Activated CD4-positive, alpha-beta T cell treated with anti-CD3 and anti-CD28 coated beads, Interleukin-2, amount 10 ng/mL, durations not matched to agents 7 days and 5 days (primary cell): ENCODE measurements around the gene TSSK6. TPM values are rescaled to one million over a fixed set of nuclear protein-coding genes. Genes with fewer than 3 reads are reported as not detected.
"Not testable (repeated sequence)": the region's sequence is repeated elsewhere in the genome, so short reads cannot be mapped to it uniquely, and the experiment has no call there.

Source experiments
- CTCF ChIA-PET: fragments of 350-600 bp; sonication (Branson Sonifier 250); formaldehyde crosslinking; loops from one replicate; lab custom pipeline; 2021; ENCODE audit warnings: antibody characterized with exemption; lab: Charles Lee
- POLR2A ChIA-PET: fragments of 350-600 bp; sonication (Branson Sonifier 250); formaldehyde crosslinking; loops from one replicate; lab custom pipeline; 2021; ENCODE audit warnings: antibody characterized with exemption; lab: Charles Lee
- DNase-seq: peaks from one replicate; pipeline ENCODE4 v3.0.0-alpha.2; 2020
- H3K27ac Mint-ChIP-seq: one replicate; pipeline ENCODE4 v1.8.0; 2021; ENCODE audit warnings: mild to moderate bottlenecking, moderate library complexity, mixed read lengths
- H3K27me3 Mint-ChIP-seq: one replicate; pipeline ENCODE4 v1.8.0; 2021; ENCODE audit warnings: mixed read lengths
- H3K36me3 Mint-ChIP-seq: one replicate; pipeline ENCODE4 v1.8.0; 2021; ENCODE audit warnings: low read depth, mixed read lengths
- H3K4me1 Mint-ChIP-seq: one replicate; pipeline ENCODE4 v1.8.0; 2021; ENCODE audit warnings: mixed read lengths
- H3K4me3 Mint-ChIP-seq: one replicate; pipeline ENCODE4 v1.8.0; 2021; ENCODE audit warnings: mild to moderate bottlenecking, moderate library complexity, mixed read lengths
- H3K9me3 Mint-ChIP-seq: one replicate; pipeline ENCODE4 v1.8.0; 2021; ENCODE audit warnings: mixed read lengths
- total RNA-seq, 2 experiments: library from RNA; stranded (reverse); gene quantifications; one replicate each; pipeline ENCODE4 v1.2.3, GENCODE V29; 2021

Gene TSSK6
- total RNA-seq, 2 experiments from 2014 or later: 3.7 to 4.4 TPM

DNA sequence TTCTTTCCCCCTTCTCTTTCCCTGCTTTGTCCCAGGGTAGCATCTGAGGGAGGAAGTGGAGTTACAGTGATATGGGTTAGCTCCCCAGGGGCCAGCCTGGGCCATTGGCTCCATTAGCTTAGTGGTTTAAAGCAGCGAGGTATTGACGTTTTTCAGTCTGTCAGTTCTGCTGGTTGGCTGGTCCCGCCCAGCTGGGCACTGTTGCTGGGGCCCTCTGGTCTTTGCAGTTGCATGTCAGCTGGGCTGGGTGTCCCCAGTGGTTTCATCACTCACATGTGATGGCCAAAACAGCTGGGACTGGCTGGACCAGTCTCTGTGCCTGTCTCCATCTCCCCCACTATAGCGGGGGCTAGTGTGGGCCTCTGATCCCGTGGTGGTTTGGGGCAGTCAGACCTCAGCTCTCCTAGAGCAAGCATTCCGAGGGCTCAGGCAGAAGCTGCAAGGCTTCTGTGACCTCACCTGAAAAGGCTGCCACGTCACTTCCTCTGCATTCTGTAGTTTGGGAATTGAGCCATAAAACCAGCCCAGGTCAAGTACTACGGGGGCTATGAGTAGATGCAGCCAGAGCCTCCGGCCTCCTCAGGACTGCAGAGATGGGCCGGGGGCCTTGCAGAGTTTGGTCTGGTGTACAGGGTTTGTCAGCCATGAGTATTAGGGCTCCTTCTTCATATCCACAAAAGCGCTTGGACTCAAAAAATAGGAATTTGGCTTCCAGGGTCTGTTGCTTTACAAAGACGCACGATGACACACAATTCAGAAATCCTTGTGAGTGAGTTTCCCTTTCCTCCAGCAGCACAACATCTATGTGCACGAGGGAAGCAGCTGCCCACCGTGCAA lies 30.0 kb downstream of the TSSK6 start:
- H3K36me3 Mint-ChIP-seq: peaks cover 22% of the 10 kb centered on the region
- H3K9me3 Mint-ChIP-seq: no peaks in the 10 kb centered on the region
- DNase-seq: no peak
- POLR2A ChIA-PET: no interaction called here
- H3K27me3 Mint-ChIP-seq: no peaks in the 10 kb centered on the region
- no peak overlapping the region for H3K4me3 Mint-ChIP-seq
- H3K4me1 Mint-ChIP-seq: peaks cover 61% of the 10 kb centered on the region
- CTCF ChIA-PET: interaction anchor here (0.8 to 1.0 kb wide), 2 partner anchors 10 to 16 kb away, joined by 3 to 4 read pairs; no protein-coding TSS in a partner anchor
- H3K27ac Mint-ChIP-seq: peak overlapping the region; percentile 82

DNA sequence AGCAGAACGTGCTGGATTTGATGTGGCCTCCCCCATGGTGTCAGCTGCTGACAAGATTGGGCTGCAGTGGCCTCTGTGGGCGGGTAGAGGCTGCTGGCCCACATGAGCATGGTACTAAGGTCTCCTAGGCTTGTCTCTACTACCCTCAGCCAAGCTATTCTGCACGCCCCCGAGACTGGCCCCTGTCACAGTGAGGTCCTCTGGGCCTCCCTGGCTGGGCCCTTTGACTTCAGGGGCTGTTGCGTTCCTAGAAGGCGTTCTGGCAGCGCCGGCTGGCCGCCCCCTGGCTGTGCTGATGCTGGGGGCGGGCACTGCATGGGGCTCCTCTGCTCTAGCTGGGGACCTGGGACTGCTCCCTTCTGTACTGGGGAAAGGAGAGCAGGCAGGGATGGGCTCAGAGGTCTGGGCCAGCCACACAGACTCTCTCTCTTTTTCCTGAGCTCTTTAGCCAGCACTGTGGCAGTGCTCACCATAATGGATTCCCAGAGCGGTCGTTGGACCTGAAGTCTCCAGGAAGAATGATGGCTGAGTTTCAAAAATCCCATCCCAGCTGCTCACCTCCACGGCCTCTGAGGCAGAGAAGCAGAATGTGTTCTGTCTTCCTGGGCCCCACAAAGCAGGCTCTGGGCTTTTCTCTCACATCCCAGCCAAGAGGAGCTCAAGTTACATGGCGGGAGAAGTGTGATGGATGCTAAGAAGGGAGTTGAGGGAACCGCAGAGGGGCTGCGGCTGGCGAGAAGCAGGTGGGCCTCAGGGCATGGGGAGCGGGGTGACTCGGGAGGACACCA lies 32.3 kb downstream of the TSSK6 start:
- Mint-ChIP-seq H3K4me3 (no peak overlapping the region), H3K36me3 (peaks cover 25% of the 10 kb centered on the region), H3K4me1 (peaks cover 54% of the 10 kb centered on the region), H3K27ac (peak overlapping the region; percentile 69), H3K9me3 (no peaks in the 10 kb centered on the region), H3K27me3 (no peaks in the 10 kb centered on the region)
- CTCF ChIA-PET: interaction anchor here (0.6 to 2.0 kb wide), 6 partner anchors 8 to 87 kb away, joined by 3 to 7 read pairs (median 3); no protein-coding TSS in a partner anchor
- DNase-seq: no peak
- POLR2A ChIA-PET: no interaction called here

DNA sequence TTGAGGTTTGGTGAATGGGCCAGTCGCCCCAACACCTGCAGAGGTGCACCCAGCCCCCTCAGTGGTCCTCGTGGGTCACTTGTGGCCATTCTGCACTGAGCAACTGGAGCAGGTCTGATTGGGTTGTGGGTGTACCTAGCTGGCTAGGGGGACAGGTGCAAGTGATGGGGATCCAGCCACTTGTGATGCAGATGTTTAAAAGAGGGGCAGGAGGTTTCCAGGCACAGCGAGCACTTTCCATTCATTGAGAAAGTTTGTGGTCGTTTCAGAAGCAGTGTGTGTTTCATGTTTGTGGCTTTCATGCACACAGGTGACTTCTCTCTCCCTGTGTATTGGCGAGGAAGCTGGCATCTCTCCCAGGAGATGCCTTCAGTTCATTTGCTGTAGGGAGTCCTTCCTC lies 34.7 kb downstream of the TSSK6 start:
- Mint-ChIP-seq H3K27ac (peak overlapping the region; percentile 19), H3K4me3 (no peak overlapping the region), H3K36me3 (peaks cover 32% of the 10 kb centered on the region), H3K9me3 (no peaks in the 10 kb centered on the region), H3K27me3 (no peaks in the 10 kb centered on the region), H3K4me1 (peaks cover 60% of the 10 kb centered on the region)
- peak; percentile 32 for DNase-seq
- ChIA-PET CTCF (interaction anchor here (1.5 to 2.0 kb wide), 2 partner anchors 10 to 11 kb away, joined by 3 to 7 read pairs; no protein-coding TSS in a partner anchor), POLR2A (no interaction called here)

DNA sequence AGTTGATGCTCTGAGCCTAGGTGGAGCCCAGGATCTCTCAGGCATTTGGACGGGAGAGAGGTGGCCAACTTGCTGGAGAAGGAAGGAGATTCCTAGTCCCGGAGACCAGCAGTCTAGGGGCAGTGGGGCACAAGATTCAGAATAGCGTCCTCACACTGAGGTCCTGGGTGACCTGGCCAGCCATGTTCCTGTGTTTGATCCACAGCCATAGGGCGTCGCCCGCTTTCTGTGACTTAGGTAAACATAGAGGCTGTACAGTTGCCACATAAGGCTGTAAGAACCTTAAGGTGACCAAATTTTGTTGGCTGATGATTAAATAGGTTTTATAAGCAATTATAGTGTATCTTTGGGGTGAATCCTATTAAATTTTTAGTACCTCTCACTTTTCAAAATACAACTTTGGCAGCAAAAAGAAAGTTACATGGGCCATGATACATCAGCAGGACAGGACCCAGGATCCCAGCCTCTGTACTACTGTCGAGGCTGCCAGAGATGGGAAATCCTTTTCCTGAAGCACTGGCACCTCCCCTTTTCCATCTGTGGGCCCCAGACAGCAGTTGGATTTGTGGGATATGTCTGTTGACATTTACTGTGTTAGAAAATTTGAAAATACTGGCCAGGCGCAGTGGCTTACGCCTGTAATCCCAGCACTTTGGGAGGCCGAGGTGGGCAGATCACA lies 37.5 kb downstream of the TSSK6 start:
- POLR2A ChIA-PET: no interaction called here
- CTCF ChIA-PET: no interaction called here
- Mint-ChIP-seq H3K27me3 (no peaks in the 10 kb centered on the region), H3K27ac (peak overlapping the region; percentile 37), H3K9me3 (no peaks in the 10 kb centered on the region), H3K4me3 (no peak overlapping the region), H3K36me3 (peaks cover 41% of the 10 kb centered on the region), H3K4me1 (peaks cover 76% of the 10 kb centered on the region)
- no peak for DNase-seq

DNA sequence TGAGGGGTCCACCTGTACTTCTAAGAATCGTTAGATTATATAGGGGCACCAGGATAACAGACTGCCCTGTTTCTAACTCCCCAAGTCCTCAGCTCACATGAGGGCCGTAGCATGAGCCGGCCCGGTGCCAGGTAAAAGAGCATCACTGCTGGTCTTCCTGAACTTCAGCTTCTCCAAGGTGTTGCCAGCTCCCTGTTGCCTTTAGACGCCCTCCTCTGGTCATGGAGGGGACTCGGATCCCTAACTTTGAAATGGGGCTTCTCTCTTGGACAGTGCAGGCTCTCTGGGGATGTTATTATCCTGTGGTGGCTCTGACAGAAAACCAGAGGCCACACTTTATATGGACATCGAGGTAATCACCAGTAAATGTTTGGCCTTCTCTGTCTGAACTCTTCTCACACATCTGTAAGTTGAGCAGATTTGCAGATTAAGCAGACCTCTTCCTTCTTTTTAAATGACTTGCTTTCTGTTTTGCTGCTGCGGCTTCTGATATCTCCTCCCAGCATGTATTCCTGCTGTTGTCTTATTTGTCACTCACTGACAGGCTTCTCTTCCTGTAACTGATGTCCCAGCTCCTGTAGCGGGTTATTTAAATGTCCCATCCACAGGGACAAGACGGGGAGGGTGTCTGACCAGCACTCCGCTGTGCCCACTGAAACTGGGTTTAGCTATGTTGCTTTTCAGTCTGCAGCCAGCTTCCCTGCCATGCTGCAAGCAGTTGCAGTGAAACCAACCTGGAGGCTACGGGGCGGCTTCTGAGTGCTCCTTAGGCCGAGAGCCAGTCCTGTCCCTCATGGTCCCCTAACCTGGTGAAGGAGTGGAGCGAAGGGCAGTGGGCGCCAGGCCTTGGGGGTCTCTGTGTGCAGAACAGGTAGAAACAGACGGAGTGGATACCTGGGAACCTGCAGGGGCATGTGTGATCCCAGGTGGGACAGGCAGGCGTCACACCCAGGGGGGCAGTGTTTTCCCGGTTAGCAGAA lies 39.2 kb downstream of the TSSK6 start:
- H3K27ac Mint-ChIP-seq: peak overlapping the region; percentile 84
- peaks cover 88% of the 10 kb centered on the region for H3K4me1 Mint-ChIP-seq
- ChIA-PET CTCF (interaction anchor here (0.9 to 1.5 kb wide), 4 partner anchors 32 to 112 kb away, joined by 3 to 5 read pairs (median 4); partner anchors contain the start of gene GATAD2A), POLR2A (no interaction called here)
- H3K4me3 Mint-ChIP-seq: no peak overlapping the region
- H3K36me3 Mint-ChIP-seq: peaks cover 49% of the 10 kb centered on the region
- no peaks in the 10 kb centered on the region for H3K9me3 Mint-ChIP-seq
- DNase-seq: no peak
- H3K27me3 Mint-ChIP-seq: no peaks in the 10 kb centered on the region

DNA sequence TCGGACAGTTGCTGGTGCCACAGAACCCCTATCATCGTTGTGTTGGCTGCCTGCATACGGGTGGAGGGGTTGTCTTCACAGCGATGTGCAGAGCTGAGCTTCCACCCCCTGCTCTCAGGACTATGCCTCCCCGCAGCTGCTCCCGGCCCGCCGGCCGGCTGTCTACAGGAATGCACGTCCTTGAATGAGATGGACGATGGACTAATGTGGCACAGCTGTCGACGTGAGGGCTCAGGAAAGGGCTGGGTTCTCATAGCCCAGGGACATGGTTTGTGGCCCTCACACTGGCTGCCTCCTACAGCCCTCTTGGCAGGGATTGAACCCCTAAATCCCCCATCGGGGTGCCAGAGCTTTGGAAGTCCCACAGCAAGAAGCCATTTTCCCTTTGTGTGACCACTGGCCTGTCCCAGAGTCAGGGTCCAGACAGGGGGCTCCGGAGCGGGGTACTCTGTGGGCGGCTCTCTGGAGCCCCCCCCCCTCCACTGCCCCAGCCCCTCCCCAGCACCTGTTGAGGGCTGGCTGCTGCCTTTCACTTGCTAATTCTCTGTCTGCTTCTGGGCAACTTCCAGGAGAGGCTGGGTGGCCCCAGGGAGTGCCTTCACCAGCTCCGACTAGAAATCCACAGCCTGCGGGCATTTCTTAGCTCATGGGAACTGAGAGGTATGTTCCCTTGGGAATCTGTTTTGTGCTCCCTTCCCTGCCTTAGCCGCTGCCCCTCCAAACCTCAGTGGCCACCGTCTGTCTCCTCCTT lies 40.2 kb downstream of the TSSK6 start:
- ChIA-PET CTCF (interaction anchor here (0.5 to 1.5 kb wide), 5 partner anchors 10 to 467 kb away, joined by 3 to 5 read pairs (median 3); partner anchors contain the start of gene GATAD2A), POLR2A (no interaction called here)
- Mint-ChIP-seq H3K27me3 (no peaks in the 10 kb centered on the region), H3K4me1 (peaks cover 86% of the 10 kb centered on the region), H3K27ac (peak overlapping the region; percentile 85), H3K36me3 (peaks cover 51% of the 10 kb centered on the region), H3K9me3 (no peaks in the 10 kb centered on the region), H3K4me3 (no peak overlapping the region)
- DNase-seq: no peak

DNA sequence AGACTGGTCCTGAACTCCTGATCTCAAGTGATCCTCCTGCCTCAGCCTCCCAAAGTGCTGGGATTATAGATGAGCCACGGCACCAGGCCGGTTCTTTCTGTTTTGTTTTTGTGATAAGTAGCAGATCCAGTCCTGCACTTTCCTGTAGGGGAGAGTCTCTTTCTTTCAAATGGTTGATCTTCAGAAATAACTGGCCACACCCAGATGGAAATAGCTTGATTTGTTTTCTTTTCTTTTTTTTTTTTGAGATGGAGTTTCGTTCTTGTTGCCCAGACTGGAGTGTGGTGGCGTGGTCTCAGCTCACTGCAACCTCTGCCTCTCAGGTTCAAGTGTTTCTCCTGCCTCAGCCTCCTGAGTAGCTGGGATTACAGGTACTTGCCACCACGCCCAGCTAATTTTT lies 43.2 kb downstream of the TSSK6 start:
- Mint-ChIP-seq H3K9me3 (peaks cover 18% of the 10 kb centered on the region), H3K36me3 (peaks cover 67% of the 10 kb centered on the region), H3K4me1 (peaks cover 70% of the 10 kb centered on the region), H3K27ac (peak overlapping the region; percentile 92)
- CTCF ChIA-PET: interaction anchor here (2.0 kb wide), 1 partner anchor 18 kb away, joined by 5 read pairs; no protein-coding TSS in a partner anchor
- DNase-seq, H3K27me3 Mint-ChIP-seq, POLR2A ChIA-PET, H3K4me3 Mint-ChIP-seq: not testable (repeated sequence)

DNA sequence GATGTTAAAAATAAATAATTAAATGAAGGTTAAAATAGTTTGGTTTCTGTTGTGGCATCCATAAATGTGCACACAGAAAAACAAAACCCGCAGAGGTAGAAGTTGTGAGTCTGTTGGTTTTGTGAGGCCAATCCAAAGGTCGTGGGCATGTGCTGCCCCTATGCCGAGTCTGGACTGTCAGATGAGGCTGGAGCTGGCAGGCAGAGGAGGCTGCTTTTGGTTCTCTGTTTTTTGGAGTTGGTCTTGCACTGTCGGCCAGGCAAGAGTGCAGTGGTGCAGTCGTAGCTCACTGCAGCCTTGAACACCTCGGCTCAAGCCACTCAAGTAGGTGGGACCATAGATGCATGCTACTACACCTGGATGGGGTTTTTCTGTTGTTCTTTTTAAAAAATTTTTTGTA lies 43.7 kb downstream of the TSSK6 start:
- DNase-seq: no peak
- ChIA-PET CTCF (interaction anchor here (0.6 to 2.0 kb wide), 2 partner anchors 19 to 21 kb away, joined by 3 to 5 read pairs; no protein-coding TSS in a partner anchor), POLR2A (no interaction called here)
- Mint-ChIP-seq H3K27ac (peak overlapping the region; percentile 92), H3K4me1 (peaks cover 66% of the 10 kb centered on the region), H3K36me3 (peaks cover 71% of the 10 kb centered on the region), H3K27me3 (no peaks in the 10 kb centered on the region), H3K9me3 (peaks cover 21% of the 10 kb centered on the region), H3K4me3 (no peak overlapping the region)

DNA sequence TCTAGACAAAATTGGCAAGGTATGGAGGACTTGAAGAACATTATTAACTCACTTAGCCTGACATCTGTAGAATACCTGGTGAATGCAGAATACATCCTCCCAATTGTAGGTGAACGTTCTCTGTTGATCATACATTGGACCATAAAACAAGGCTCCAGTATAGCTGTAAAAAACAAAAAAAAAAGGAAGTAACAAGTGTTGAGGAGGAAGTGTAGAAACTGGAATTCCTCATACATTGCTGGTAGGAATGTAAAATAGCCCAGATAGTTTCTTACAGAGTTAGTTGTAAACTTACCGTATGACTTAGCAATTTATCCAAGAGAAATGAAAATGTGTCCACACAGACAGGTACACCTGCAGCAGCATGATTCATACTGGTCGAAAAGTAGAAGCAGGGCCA lies 44.8 kb downstream of the TSSK6 start:
- Mint-ChIP-seq H3K27ac (no peak overlapping the region), H3K4me1 (peaks cover 60% of the 10 kb centered on the region)

DNA sequence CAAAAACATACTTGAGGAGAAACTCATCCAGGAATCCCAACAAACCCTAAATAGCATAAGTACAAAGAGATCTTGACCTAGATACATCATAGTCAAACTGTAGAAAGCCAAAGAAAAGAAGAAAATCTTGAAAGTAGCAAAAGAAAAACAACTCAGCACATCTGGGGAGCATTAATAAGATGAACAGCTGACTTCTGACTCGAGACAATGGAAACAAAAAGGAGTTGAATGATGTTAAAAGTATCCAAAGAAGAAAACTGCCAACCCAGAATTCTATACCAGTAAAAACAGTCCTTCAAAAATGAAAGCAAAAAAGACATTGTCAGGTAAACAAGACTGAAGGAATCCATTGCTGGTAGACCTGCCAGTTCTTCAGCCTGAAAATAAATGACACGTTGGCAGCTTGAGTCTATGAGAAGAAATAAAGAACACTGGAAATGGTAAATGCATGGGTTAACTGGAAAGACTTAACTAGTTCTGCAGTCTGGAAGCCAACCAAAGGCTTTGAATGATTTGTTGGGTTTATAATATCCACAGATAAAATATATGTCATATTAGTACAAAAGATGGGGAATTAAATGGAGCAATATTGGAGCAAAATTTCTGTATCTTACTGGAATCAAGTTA lies 46.8 kb downstream of the TSSK6 start:
- no peak for DNase-seq
- Mint-ChIP-seq H3K4me3 (no peak overlapping the region), H3K27me3 (no peaks in the 10 kb centered on the region), H3K36me3 (peaks cover 77% of the 10 kb centered on the region), H3K4me1 (peaks cover 53% of the 10 kb centered on the region), H3K27ac (peak overlapping the region; percentile 21), H3K9me3 (peaks cover 35% of the 10 kb centered on the region)
- ChIA-PET CTCF (interaction anchor here (1.2 kb wide), 1 partner anchor 23 kb away, joined by 3 read pairs; no protein-coding TSS in a partner anchor), POLR2A (no interaction called here)

More for the DNA sequence above, 44.8 kb downstream of the TSSK6 start:
- ChIA-PET CTCF (interaction anchor here (0.7 to 1.3 kb wide), 2 partner anchors 10 to 22 kb away, joined by 3 to 5 read pairs; no protein-coding TSS in a partner anchor), POLR2A (no interaction called here)
- Mint-ChIP-seq H3K9me3 (peaks cover 30% of the 10 kb centered on the region), H3K27me3 (no peaks in the 10 kb centered on the region), H3K4me3 (no peak overlapping the region), H3K36me3 (peaks cover 75% of the 10 kb centered on the region)
- DNase-seq: no peak
